ENCODE data around the gene TMCO4.

DNA sequence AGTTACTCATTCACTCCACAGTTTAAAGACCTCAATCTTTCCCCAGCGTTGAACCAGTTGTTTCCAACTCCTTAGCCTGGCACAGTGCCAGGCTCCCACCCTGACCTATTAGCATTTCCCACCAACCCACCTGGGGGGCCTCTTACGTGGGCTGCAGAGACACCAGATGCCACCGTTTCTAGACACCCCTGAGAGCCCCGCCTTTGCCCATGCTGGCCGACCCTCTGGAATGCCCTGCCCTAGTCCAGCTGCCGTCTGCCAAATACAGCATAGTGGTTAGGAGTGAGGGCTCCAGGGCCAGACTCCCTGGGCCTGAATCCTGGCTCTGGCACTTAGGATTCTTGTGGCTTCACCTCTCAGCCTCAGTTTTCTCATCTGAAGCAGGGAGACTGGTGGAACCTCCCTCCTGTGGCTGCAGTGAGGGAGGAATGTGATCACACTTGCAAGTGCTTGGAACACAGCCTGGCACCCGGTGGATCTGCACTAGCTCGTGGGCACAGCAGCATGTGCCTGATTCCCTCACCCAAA is 65.2 kb downstream of the TMCO4 start:
- TF ChIP-seq, protein P1, sequence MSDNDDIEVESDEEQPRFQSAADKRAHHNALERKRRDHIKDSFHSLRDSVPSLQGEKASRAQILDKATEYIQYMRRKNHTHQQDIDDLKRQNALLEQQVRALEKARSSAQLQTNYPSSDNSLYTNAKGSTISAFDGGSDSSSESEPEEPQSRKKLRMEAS (IDR thresholded peaks at IDR 0.05), result no peak
- TF ChIP-seq, protein P2, sequence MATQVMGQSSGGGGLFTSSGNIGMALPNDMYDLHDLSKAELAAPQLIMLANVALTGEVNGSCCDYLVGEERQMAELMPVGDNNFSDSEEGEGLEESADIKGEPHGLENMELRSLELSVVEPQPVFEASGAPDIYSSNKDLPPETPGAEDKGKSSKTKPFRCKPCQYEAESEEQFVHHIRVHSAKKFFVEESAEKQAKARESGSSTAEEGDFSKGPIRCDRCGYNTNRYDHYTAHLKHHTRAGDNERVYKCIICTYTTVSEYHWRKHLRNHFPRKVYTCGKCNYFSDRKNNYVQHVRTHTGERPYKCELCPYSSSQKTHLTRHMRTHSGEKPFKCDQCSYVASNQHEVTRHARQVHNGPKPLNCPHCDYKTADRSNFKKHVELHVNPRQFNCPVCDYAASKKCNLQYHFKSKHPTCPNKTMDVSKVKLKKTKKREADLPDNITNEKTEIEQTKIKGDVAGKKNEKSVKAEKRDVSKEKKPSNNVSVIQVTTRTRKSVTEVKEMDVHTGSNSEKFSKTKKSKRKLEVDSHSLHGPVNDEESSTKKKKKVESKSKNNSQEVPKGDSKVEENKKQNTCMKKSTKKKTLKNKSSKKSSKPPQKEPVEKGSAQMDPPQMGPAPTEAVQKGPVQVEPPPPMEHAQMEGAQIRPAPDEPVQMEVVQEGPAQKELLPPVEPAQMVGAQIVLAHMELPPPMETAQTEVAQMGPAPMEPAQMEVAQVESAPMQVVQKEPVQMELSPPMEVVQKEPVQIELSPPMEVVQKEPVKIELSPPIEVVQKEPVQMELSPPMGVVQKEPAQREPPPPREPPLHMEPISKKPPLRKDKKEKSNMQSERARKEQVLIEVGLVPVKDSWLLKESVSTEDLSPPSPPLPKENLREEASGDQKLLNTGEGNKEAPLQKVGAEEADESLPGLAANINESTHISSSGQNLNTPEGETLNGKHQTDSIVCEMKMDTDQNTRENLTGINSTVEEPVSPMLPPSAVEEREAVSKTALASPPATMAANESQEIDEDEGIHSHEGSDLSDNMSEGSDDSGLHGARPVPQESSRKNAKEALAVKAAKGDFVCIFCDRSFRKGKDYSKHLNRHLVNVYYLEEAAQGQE (IDR thresholded peaks at IDR 0.05; ENCODE audit: low read depth), result no peak
- TF ChIP-seq FOXM1 (IDR thresholded peaks at IDR 0.05; ENCODE audit: borderline replicate concordance, low read depth), result no peak
- TF ChIP-seq TCF12 (IDR thresholded peaks at IDR 0.05; ENCODE audit: low read depth), result no peak
